ENCODE results near the gene TMEM62.

The TMEM62 gene

GRCh38 chr15:43133430-43134156 is at the start of gene TMEM62:
TSS of gene TMEM62 (plus strand) at chr15:43133586. CDS start at chr15:43133803, 217 bp downstream.
- peak; percentile 21 for FAIRE-seq

GRCh38 chr15:43085921-43086320 is 47.5 kb upstream of the TMEM62 start:
- peak; percentile 38 for FAIRE-seq

DNA sequence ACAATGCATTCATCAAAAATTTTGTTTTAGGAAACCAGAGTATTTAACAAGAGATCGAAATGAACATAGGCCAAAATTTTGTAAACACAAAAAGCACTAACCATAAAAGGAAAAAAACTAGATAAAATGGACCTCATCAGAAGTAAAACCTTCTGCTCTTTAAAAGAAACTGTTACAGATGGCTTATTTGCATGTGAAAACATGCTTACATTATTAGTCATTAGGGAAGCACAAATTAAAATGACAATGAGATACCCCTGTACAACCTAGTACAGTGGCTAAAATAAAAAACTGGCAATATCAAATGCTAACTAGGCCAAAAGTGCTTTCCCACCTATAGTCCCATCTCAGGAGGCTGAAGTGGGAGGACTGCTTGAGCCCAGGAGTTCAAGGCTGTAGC is 46.8 kb upstream of the TMEM62 start:
- FAIRE-seq: no peak

GRCh38 chr15:43091859-43092258 is 41.5 kb upstream of the TMEM62 start:
- no peak for FAIRE-seq

DNA sequence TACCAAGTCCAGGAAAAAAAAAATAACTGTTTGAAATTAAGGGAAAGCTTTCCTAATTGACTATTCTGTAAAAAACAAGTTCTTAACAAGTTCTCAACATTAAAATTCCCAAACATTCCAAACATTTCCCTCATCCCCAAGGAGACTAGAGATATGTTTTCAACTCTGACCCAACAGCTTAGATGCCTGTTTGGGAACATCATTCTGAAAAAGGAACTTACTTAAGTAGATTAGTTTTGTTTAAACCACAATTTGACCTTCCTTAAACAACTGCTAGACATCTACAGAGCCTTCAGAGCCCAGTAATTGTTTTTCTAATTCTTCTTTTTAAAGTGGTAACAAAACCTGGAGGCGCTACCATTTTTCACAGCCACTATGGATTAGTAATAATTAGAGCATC is 40.4 kb upstream of the TMEM62 start:
- no peak for FAIRE-seq

DNA sequence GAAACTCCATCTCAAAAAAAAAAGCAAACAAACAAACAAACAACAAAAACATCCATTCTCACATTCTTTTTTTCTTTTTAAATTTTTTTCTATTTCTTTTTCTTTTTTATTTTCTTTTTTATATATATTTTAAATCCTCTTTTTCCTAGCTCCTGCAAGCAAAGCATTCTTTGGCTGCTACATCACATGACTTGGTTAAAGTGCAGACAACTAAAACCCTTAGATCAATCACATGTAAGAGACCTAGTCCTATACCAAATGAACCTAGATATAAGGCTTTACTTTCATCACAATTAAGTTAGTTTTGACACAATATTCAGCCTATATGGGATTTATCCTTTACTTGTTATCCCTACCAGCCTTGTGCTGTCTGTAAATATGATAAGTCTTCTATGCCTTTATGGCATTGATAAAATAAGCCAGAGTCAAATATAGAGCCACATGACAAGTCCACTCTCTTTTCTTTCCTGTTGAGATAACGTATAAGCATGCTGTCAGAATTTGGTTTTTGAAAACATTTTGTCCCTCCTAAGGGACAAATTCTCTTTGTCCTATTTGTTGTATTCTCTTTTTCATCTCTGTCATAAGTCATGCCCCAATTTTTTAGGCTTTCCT is 38.9 kb upstream of the TMEM62 start:
- FAIRE-seq: no peak

DNA sequence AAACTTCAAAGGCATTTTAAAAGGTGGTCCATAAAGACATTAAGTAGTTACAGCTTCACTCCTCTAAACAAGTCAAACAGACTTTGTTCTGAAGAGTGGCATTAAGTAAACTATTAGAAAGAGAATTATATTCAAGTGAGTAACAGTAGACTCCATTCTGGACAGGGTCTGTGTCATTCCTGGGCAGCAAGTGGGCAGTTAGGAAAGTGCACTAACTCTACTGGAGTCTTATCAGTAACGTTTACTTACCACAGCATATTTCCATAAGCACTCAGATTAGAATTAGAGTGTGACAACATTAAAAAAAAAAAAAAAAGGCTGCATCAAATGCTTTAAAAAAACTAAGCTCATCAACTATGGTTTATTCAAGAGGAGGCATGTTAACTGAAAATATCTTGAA is 38.1 kb upstream of the TMEM62 start:
- FAIRE-seq: no peak

DNA sequence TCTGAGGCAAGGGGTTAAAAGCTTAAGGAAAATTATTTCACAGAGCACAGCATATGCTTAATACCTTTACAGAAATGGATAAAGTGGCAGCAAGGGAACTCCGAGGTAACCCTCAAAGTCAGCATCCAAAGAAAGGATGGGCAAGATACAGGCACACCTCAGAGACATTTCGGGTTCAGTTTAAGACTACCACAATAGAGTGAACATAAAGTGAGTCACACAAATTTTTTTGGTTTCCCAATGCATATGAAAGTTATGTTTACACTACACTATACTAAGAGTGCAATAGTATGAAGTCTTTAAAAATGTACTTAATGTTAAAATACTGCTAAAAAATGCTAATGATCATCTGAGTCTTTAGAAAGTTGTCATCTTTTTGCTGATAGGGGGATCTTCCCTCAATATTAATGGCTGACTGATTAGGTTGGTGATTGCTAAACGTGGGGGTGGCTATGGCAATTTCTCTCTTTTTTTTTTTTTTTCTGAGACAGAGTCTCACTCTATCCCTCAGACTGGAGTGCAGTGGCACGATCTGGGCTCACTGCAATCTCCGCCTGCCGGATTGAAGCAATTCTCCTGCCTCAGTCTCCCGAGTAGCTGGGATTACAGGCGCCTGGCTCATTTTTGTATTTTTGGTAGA is 37.6 kb upstream of the TMEM62 start:
- no peak for FAIRE-seq

DNA sequence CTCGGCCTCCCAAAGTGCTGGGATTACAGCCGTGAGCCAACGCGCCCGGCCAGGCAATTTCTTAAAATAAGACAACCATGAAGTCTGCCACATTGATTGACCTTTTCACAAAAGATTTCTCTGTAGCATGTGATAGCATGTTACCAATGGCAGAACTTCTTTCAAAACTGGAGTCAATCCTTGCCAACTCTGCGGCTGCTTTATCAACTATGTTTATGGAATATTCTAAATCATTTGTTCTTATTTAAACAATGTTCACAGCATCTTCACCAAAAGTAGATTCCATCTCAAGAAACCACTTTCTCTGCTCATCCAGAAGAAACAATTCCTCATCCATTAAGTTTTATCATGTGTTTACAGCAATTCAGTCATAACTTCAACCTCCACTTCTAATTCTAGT is 37.0 kb upstream of the TMEM62 start:
- no peak for FAIRE-seq

- FAIRE-seq: no peak
These were observed 34.1 kb upstream of the TMEM62 start for GRCh38 chr15:43099105-43099845.

- FAIRE-seq: no peak
These were observed 32.4 kb upstream of the TMEM62 start for GRCh38 chr15:43100971-43101370.

GRCh38 chr15:43102187-43102586 is 31.2 kb upstream of the TMEM62 start:
- FAIRE-seq: no peak

DNA sequence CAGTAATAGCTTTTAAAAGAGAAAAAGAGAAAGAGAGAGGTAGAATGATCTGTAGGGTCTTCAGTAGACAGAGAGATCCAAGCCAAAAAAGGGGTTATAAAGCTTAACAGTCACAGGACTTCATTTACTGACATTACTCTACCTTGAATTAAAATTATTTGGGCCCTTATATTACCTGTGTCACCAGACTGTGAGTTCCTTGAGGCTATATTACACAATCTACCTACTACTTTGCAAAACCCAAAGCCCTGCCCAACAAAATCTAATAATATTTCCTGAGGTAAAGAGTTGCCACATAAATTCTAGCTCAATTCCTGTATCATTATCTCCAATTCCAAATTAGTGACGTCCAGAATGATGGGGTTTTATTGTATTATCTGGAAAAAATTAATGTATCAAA is 29.5 kb upstream of the TMEM62 start:
- no peak for FAIRE-seq

DNA sequence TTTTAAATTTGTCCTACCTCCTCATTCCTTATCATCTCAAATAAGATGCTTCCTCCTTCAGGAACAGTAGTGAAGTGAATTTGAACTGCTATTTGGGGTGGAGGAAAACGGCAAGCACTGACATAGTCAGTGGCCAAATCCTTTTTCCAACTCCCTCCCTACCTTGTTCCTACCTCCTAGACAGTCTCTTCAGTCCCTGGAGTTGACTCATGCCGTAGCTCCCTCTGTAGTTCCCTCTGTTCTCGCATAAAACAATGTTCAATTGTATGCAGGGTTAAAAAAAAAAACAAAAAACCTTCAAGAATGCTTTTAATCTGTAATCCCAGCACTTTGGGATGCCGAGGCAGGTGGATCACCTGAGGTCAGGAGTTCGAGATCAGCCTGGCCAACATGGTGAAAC is 29.0 kb upstream of the TMEM62 start:
- FAIRE-seq: no peak

DNA sequence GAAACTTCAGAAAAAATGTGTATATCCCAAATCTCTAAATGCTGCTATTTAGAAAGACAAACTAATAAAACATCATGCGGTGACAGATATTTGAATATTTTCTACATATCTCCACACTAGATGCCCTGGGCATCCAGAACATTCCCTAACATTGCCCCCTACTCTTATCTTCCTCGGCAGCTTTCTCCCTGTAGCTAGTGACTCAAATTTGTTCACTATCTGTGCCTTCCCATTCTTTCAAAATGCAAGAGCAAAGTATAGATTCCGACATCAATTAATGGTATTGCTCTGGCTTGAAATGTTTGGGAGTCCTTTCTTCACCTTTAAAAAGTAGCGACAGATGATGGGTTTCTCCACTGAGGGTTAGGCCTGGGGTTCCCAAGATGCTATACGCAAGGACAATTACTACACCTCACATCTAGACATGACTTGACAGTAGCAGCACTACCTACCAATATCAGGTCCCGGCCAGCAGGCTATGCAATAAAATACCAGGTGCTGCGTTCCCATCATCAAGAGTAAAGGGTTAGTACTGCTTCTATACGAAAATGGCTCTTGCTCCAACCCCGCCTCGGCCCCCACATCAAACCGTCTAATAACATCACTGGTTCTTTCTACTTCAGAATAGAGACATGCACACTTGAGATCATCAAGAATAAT is 28.2 kb upstream of the TMEM62 start:
- no peak for FAIRE-seq

DNA sequence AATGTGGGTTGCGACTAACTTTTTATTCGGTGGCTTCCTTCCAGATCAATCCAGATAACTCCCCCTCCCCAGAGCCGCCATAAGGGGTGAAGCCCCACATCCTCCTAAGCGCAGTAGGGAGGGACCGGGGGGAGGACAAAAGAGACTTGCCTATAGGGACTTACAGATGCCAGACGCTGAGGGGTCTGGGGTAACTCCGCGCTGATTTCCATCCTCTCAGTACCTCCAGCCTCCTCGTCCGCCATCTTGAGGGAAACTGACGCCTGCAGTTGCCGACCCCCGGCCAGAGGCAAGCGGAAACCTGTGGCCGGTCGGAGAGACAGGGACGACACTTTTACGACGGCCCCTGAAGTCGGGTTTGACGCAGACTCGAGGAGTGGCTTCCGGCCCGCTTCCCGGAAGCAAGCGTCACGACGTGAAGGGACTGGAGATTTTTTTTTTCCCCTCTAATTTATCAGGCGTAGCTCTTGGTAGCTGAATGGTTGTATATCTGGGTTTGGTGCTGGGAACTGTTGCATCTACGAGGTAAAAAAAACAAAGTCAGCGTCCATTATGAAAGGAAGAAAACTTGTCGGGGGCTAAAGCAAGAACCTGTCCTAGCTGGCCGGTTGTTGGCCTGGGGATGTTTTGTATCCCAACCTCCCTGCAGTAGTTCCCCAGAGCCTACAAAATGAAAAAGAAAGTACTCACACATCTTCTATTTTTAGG is 27.5 kb upstream of the TMEM62 start, which contains the start of gene UBR1:
Gene UBR1, minus strand, starts transcription at position 261 of the 708 bp plus-strand sequence. Its CDS starts 16 bp downstream, at position 245.
- FAIRE-seq: peak; percentile 41

- FAIRE-seq: no peak
These were observed 26.9 kb upstream of the TMEM62 start for GRCh38 chr15:43106486-43106829.

- FAIRE-seq: no peak
These were observed 25.6 kb upstream of the TMEM62 start for GRCh38 chr15:43107751-43108150.

DNA sequence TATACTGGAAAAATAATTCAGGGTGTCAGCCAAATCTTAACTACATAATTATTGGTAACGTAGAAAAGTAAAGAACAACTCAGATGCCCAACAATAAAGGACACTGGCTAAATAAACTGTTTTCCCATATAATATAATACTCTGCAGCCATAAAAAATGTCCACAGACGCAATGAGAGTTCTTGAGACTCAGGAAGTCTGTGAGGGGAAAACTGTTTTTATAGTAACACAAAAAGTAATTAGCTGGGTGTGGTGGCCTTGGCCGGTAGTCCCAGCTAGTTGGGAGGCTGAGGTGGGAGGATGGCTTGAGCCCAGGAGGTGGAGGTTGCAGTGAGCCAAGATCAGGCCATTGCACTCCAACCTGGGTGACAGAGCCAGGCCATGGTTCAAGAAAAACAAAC is 22.0 kb upstream of the TMEM62 start:
- no peak for FAIRE-seq

DNA sequence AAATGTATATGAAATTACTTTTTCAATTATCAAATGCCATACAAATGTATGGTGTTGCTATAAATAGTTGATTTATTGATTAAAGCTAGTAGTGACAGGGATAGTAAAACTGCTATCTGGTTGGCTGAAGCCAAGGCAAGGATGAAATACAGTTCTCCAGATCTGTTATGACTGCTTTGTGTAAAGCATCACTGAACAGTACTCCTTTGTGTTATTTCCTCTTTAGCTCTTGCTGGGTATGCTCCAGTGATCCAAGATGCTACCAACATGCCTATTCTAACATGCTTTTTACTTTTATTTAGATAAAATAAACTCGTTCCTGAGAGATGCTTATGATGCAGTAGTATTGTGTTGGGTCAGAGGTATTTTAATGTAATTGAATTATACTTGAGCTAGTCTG is 15.1 kb upstream of the TMEM62 start:
- no peak for FAIRE-seq

- no peak for FAIRE-seq
These were observed 14.6 kb upstream of the TMEM62 start for GRCh38 chr15:43118829-43119228.

DNA sequence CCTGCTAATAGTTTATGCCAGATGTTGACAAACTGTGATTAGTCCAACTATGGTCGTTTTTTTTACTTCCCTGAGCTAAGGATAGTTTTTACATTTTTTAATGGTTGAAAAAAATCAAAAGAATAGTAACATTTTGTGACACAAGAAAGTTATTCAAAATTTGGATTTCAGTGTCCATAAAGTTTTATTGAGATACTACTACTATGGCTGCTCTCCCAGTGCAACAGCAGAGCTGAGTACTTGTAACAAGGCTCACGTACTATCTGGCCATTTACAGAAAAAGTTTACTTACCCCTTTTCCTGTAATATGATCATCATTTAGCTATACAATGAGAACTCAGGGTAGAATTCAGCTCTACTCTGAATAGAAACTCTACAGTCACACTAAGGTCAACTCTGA is 11.5 kb upstream of the TMEM62 start:
- FAIRE-seq: no peak
